Regular cardiac myocyte (primary cell): ENCODE data around the gene SULT1A4. TPM values are rescaled to one million over a fixed set of nuclear protein-coding genes. Genes with fewer than 3 reads are reported as not detected.

ENCODE experiments used
- total RNA-seq: library from RNA; depleted of rRNA; stranded (reverse); fragments of >200 nt; gene quantifications from 2 replicates; pipeline ENCODE4 v1.2.3, GENCODE V29; 2014

SULT1A4 gene
- 1.7 and 2.3 TPM in 2 replicates for total RNA-seq

GRCh38 chr16:29459706-29460646, at the start of gene SULT1A4:
Gene SULT1A4, plus strand, starts transcription at chr16:29459913. Its CDS starts 1,473 bp downstream, at chr16:29461386.

GRCh38 chr16:29454269-29454668, 5.4 kb upstream of the SULT1A4 start, which contains the start of the genes BOLA2 and SLX1B:
Gene BOLA2, minus strand, starts transcription at chr16:29454351. Its CDS starts 98 bp downstream, at chr16:29454253.
Gene SLX1B, plus strand, starts transcription at chr16:29454533.

GRCh38 chr16:29506308-29506707, 46.6 kb downstream of the SULT1A4 start, which contains the start of gene NPIPB12:
Gene NPIPB12, minus strand, starts transcription at chr16:29506408.

Other genes with a start within 250 kb of the SULT1A4 start
- gene NPIPB11, start 53.2 kb upstream of the SULT1A4 start, total RNA-seq, result 0.28 and 1.7 TPM in 2 replicates
- gene BOLA2, start 5.6 kb upstream of the SULT1A4 start, total RNA-seq, result 29.9 and 50.0 TPM in 2 replicates
- 11.0 and 20.7 TPM in 2 replicates for gene SLX1B, start 5.4 kb upstream of the SULT1A4 start, total RNA-seq
- 5.4 and 13.5 TPM in 2 replicates for gene NPIPB12, start 46.5 kb downstream of the SULT1A4 start, total RNA-seq
- gene SPN, start 203.3 kb downstream of the SULT1A4 start, total RNA-seq, result not detected in 2 replicates
- gene QPRT, start 219.3 kb downstream of the SULT1A4 start, total RNA-seq, result 10.9 and 22.8 TPM in 2 replicates